Stimulated activated CD8-positive, alpha-beta memory T cell treated with anti-CD3 and anti-CD28 coated beads, Interleukin-2, amount 100 ng/mL, for 1 hour (primary cell): ENCODE data around the gene SPATA24.
"Not testable (repeated sequence)": the region's sequence is repeated elsewhere in the genome, so short reads cannot be mapped to it uniquely, and the experiment has no call there.

Source experiments
- DNase-seq, 2 donors: peaks; one replicate each; pipeline ENCODE4 v3.0.0-alpha.2; 2020; ENCODE audit warnings: low read depth in 2 of 2

Gene SPATA24

GRCh38 chr5:139354186-139354585, 49.7 kb downstream of the SPATA24 start:
- DNase-seq: no peak

GRCh38 chr5:139347863-139348262, 56.0 kb downstream of the SPATA24 start:
- DNase-seq: not testable (repeated sequence)
